Nephron (organoid): ENCODE results near the gene ENDOV.
"Not testable (repeated sequence)": the region's sequence is repeated elsewhere in the genome, so short reads cannot be mapped to it uniquely, and the experiment has no call there.

Experiments
- H3K27ac Mint-ChIP-seq, 3 experiments: 2 replicates each; pipeline ENCODE4 v1.8.0; 2020; ENCODE audit warnings: mixed read lengths in 3 of 3, mild to moderate bottlenecking in 2 of 3, moderate library complexity in 1 of 3
- H3K27me3 Mint-ChIP-seq: 2 replicates; pipeline ENCODE4 v1.8.0; 2021; ENCODE audit warnings: low read depth, mild to moderate bottlenecking, moderate library complexity, mixed read lengths
- H3K36me3 Mint-ChIP-seq: 2 replicates; pipeline ENCODE4 v1.8.0; 2020; ENCODE audit warnings: low read depth, mixed read lengths
- H3K4me1 Mint-ChIP-seq: 2 replicates; pipeline ENCODE4 v1.8.0; 2020; ENCODE audit warnings: mixed read lengths
- H3K4me3 Mint-ChIP-seq, 3 experiments: 2 replicates each; pipeline ENCODE4 v1.8.0; 2020; ENCODE audit warnings: mild to moderate bottlenecking in 3 of 3, mixed read lengths in 3 of 3, moderate library complexity in 2 of 3
- H3K9me3 Mint-ChIP-seq: 2 replicates; pipeline ENCODE4 v1.8.0; 2020; ENCODE audit warnings: mixed read lengths
- CTCF ChIP-seq, 3 experiments: fragments of 200-600 bp; sonication (generic); IDR thresholded peaks; one replicate each; pipeline ENCODE4 v1.5.0; 2021; ENCODE audit warnings: antibody characterized with exemption in 3 of 3; ENCODE audit not compliant: unreplicated experiment in 3 of 3

Gene ENDOV

DNA sequence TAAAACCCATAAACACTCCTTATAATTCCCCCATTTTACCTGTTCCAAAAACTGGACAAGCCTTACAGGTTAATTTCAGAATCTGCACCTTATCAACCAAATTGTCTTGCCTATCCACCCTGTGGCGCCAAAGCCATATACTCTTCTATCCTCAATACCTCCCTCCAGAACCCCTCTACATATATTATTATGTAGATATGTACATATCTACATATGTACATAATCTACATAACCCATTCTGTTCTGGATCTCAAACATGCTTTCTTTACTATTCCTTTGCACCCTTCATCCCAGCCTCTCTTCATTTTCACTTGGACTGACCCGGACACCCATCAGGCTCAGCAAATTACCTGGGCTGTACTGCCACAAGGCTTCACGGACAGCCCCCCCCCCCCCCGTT, 12.0 kb upstream of the ENDOV start:
- peaks cover 6% of the 10 kb centered on the region for H3K27me3 Mint-ChIP-seq
- no peak for TF ChIP-seq CTCF (IDR thresholded peaks at IDR 0.05; ENCODE audit: unreplicated experiment in 3 of 3)
- no peaks in the 10 kb centered on the region for H3K36me3 Mint-ChIP-seq
- H3K27ac Mint-ChIP-seq: no peak overlapping the region
- H3K4me1 Mint-ChIP-seq: peaks cover 14% of the 10 kb centered on the region
- H3K9me3 Mint-ChIP-seq: no peaks in the 10 kb centered on the region
- no peak overlapping the region for H3K4me3 Mint-ChIP-seq

GRCh38 chr17:80406146-80406545, 8.8 kb upstream of the ENDOV start:
- Mint-ChIP-seq H3K9me3 (no peaks in the 10 kb centered on the region), H3K36me3 (no peaks in the 10 kb centered on the region), H3K4me1 (peaks cover 4% of the 10 kb centered on the region), H3K27me3 (peaks cover 3% of the 10 kb centered on the region), H3K4me3 (no peak overlapping the region), H3K27ac (no peak overlapping the region)
- no peak for TF ChIP-seq CTCF (IDR thresholded peaks at IDR 0.05; ENCODE audit: unreplicated experiment in 3 of 3)

DNA sequence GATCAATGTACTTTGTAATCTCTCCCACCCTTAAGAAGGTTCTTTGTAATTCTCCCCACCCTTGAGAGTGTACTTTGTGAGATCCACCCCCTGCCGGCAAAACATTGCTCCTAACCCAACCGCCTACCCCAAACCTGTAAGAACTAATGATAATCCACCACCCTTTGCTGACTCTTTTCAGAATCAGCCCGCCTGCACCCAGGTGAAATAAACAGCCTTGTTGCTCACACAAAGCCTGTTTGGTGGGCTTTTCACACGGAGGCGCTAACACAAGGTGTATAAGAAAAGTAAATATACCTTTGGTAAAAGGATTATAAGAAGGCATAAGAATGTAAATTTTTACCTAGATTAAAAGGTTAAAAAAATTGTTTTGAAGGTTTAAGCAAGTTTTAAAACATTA, 7.0 kb upstream of the ENDOV start:
- not testable (repeated sequence) for H3K4me3 Mint-ChIP-seq, H3K9me3 Mint-ChIP-seq, H3K36me3 Mint-ChIP-seq, H3K4me1 Mint-ChIP-seq, H3K27me3 Mint-ChIP-seq, H3K27ac Mint-ChIP-seq

DNA sequence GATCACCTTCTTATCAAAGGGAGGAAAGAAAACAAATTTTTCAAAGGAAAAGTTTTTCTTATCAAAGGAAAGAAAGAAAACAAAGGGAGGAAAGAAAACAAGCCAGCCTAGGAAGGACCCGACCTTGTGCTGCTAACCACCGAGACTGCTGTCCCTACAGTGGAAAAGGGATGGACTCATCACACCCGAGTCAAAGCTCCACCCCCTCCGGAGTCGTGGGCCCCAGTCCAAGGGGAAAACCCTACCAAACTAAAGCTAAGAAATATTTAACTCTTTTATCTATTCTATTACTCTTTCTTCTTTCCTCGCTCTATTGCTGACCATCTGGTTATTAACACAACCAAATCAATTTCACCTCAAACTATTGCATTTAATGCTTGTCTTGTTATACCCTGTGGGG, 6.1 kb upstream of the ENDOV start:
- Mint-ChIP-seq H3K4me3 (no peak overlapping the region), H3K4me1 (peaks cover 9% of the 10 kb centered on the region), H3K36me3 (no peaks in the 10 kb centered on the region), H3K27ac (no peak overlapping the region), H3K9me3 (no peaks in the 10 kb centered on the region), H3K27me3 (peaks cover 4% of the 10 kb centered on the region)
- TF ChIP-seq CTCF (IDR thresholded peaks at IDR 0.05; ENCODE audit: unreplicated experiment in 3 of 3): no peak

GRCh38 chr17:80409626-80410025, 5.3 kb upstream of the ENDOV start:
- Mint-ChIP-seq H3K27me3 (peaks cover 12% of the 10 kb centered on the region), H3K27ac (no peak overlapping the region), H3K4me3 (no peak overlapping the region), H3K9me3 (no peaks in the 10 kb centered on the region), H3K36me3 (no peaks in the 10 kb centered on the region), H3K4me1 (peaks cover 16% of the 10 kb centered on the region)
- TF ChIP-seq CTCF (IDR thresholded peaks at IDR 0.05; ENCODE audit: unreplicated experiment in 3 of 3): no peak

DNA sequence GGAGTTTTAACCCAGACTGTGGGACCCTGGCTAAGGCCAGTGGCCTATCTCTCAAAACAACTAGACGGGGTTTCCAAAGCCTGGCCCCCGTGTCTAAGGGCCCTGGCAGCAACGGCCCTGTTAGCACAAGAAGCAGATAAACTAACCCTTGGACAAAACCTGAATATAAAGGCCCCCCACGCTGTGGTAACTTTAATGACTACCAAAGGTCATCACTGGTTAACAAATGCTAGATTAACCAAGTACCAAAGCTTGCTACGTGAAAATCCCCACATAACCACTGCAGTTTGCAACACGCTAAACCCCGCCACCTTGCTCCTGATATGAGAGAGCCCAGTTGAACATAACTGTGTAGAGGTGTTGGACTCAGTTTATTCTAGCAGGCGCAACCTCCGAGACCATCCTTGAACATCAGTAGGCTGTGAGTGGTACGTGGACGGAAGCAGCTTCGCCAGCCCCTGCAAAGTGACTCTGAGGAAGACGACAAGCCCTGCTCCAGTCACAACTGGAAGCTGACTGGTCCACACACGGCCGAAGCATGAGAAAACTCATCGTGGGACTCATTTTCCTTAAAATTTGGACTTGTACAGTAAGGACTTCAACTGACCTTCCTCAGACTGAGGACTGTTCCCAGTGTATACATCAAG, 4.4 kb upstream of the ENDOV start:
- H3K27ac Mint-ChIP-seq, H3K4me3 Mint-ChIP-seq, H3K9me3 Mint-ChIP-seq, H3K36me3 Mint-ChIP-seq: not testable (repeated sequence)
- Mint-ChIP-seq H3K4me1 (peaks cover 16% of the 10 kb centered on the region), H3K27me3 (peaks cover 12% of the 10 kb centered on the region)

DNA sequence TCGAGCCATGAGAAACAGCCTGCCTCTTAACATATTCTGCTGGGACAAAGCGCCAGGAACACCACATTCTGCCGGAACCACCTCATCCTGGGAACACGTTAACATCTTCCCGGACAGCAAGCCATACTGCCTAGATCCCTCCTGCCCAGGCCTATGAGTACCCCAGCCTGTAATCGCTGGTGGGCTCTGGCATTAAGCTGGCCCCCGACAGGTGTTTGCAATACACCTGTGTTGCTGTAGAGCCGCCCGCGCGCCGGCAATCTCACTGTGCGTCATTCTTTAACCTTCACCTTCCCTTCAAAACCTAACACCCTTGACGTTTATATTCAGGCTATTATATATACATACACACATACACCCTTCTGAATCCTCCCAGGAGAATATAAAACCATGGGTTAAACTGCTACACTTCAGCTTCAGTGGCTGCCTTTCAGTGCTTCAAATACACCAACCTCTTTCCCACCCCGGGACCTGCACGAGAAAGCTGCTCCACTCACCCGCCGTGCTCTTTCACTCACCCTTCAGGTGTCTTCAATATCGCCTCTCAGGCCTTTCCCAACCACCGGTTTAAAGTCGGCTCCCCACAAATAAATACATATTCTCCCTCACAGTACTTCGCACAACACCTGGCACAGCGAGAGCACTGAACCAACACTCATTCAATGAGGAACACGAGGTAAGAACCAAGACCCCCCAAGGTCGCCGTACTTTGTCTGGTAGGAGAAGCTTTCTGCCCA, 1.0 kb upstream of the ENDOV start:
- H3K4me1 Mint-ChIP-seq: peaks cover 37% of the 10 kb centered on the region
- peak overlapping the region; percentile 86 to 95 (median 90) for H3K4me3 Mint-ChIP-seq
- no peak for TF ChIP-seq CTCF (IDR thresholded peaks at IDR 0.05; ENCODE audit: unreplicated experiment in 3 of 3)
- peaks cover 12% of the 10 kb centered on the region for H3K27me3 Mint-ChIP-seq
- peaks cover 12% of the 10 kb centered on the region for H3K36me3 Mint-ChIP-seq
- peak overlapping the region in 2 of 3 experiments; percentile 96 to 97 for H3K27ac Mint-ChIP-seq
- H3K9me3 Mint-ChIP-seq: no peaks in the 10 kb centered on the region
